HL-60 (cell line): ENCODE data around the gene STAMBPL1.

Experiments used
- CTCF ChIP-seq: IDR thresholded peaks from one replicate; pipeline ENCODE4 v1.5.1; 2011; ENCODE audit warnings: low read length, control low read depth, inconsistent platforms; ENCODE audit not compliant: insufficient read depth
- POLR2AphosphoS5 ChIP-seq: IDR thresholded peaks from 2 replicates; pipeline ENCODE4 v1.6.1; 2012; ENCODE audit warnings: low read depth
- TF ChIP-seq, protein P1 (sequence below): IDR thresholded peaks from 2 replicates; pipeline ENCODE4 v1.6.1; 2012; ENCODE audit warnings: low read depth; ENCODE audit not compliant: insufficient replicate concordance

GRCh38 chr10:88883448-88883809, 3.4 kb downstream of the STAMBPL1 start:
- TF ChIP-seq, protein P1, sequence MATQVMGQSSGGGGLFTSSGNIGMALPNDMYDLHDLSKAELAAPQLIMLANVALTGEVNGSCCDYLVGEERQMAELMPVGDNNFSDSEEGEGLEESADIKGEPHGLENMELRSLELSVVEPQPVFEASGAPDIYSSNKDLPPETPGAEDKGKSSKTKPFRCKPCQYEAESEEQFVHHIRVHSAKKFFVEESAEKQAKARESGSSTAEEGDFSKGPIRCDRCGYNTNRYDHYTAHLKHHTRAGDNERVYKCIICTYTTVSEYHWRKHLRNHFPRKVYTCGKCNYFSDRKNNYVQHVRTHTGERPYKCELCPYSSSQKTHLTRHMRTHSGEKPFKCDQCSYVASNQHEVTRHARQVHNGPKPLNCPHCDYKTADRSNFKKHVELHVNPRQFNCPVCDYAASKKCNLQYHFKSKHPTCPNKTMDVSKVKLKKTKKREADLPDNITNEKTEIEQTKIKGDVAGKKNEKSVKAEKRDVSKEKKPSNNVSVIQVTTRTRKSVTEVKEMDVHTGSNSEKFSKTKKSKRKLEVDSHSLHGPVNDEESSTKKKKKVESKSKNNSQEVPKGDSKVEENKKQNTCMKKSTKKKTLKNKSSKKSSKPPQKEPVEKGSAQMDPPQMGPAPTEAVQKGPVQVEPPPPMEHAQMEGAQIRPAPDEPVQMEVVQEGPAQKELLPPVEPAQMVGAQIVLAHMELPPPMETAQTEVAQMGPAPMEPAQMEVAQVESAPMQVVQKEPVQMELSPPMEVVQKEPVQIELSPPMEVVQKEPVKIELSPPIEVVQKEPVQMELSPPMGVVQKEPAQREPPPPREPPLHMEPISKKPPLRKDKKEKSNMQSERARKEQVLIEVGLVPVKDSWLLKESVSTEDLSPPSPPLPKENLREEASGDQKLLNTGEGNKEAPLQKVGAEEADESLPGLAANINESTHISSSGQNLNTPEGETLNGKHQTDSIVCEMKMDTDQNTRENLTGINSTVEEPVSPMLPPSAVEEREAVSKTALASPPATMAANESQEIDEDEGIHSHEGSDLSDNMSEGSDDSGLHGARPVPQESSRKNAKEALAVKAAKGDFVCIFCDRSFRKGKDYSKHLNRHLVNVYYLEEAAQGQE = no peak
- TF ChIP-seq CTCF (no peak), POLR2AphosphoS5 (no peak)
